Activated CD4-positive, alpha-beta T cell treated with anti-CD3 and anti-CD28 coated beads, Interleukin-2, Interleukin-6, amounts not matched to agents 100 ng/mL and 50 ng/mL, durations not matched to agents 16 hours and 8 hours (primary cell): Measurements from ENCODE around the gene HAX1.
A peak's percentile ranks its signal among the peaks of the same experiment; 100 is the strongest.
"Not testable (repeated sequence)": the region's sequence is repeated elsewhere in the genome, so short reads cannot be mapped to it uniquely, and the experiment has no call there.

Experiments
- DNase-seq: peaks from one replicate; pipeline ENCODE4 v3.0.0-alpha.2; 2020

Gene HAX1

DNA sequence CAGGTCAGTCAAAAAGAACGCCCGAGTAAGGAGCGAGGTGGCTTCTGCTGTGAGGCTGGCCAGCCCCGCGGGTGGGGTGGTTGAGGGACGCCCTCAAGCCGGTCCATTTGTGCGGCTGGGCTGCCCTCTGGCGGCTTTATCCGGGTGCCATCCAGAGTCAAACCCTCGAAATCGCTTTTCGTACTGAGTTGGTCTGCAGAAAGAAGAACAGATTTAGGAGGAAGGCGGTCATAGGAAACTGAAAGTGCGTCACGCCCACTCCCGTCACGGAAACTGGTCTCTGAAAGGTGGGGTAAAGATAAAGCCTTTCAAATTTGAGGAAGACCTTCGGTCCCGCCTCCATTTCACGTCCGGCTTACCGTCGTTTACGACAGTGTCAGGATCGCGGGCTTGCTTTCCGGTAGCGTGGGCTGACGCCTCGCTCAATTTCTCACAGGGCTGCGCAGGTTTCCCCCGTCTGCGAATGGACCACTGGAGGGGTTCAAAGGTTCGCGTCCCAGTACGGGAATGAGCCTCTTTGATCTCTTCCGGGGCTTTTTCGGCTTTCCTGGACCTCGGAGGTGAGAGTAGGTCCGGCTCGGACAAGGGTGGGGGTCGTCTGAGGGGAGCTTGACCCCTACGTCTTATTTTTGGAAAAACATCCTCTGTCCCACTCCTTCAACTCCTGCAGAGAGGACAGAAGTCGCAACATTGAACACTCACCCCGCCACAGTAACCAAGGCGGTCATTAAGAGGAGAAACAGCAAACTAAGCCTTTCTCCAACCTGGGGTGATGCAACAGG is at the start of gene HAX1:
TSS of gene HAX1 (plus strand) at position 413 of the 782 bp plus-strand sequence. CDS start at position 508, 95 bp downstream.
- DNase-seq, result peak; percentile 97

DNA sequence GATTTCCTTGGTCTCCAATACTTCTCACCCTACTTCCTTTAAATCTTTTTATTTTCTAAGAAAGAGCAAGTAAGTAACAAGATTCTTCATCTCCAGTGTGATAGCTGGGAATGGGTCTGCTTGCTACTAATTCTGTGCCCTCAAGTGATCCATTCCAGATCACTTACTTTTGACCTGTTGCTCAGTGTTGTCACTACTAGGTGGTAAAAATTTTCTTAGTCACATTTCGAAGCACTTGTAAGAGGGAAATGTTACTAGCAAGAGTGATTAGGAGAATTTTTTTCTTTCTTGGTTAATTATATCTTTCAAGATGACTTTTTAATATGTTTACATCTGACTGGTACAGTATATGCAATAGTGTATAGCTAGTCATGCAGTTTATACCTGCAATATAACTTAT is 49.5 kb upstream of the HAX1 start:
- DNase-seq, result no peak

- DNase-seq, result no peak
Measured at GRCh38 chr1:154223621-154224020, 48.8 kb upstream of the HAX1 start.

GRCh38 chr1:154225370-154225769 is 47.1 kb upstream of the HAX1 start:
- DNase-seq, result no peak

- DNase-seq, result not testable (repeated sequence)
Measured at GRCh38 chr1:154231112-154231511, 41.3 kb upstream of the HAX1 start.

DNA sequence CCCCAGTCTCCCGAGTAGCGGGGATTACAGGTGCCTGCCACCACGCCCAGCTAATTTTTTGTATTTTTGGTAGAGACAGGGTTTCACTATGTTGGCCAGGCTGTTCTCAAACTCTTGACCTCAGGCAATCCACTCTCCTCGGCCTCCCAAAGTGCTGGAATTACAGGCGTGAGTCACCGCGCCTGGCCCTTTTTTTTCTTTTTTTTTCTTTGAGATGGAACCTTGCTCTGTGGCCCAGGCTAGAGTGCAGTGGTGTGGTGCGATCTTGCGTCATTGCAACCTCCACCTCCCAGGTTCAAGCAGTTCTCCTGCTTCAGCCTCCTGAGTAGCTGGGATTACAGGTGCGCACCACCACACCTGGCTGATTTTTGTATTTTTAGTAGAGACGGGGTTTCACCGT is 39.3 kb upstream of the HAX1 start:
- not testable (repeated sequence) for DNase-seq

GRCh38 chr1:154236855-154237254 is 35.6 kb upstream of the HAX1 start:
- no peak for DNase-seq

DNA sequence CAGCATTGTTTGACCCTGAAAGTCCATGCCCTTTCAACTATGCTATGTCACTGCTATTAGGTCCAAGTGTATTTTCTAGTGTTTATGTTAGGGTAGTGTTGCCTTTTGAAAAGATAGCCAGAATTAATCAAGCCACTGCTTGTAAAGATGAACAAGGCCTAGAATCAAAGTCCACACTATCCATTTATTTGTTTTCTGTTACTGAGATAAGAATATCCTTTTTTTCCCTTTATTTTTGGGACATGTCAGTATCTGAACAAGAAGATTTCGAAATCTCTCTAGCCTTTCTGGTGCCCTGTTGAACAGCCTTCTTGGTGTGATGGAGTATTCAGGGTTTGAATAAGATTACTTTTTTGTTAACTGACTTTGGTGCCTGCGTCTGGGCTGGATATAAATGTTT is 35.0 kb upstream of the HAX1 start:
- DNase-seq, result no peak

DNA sequence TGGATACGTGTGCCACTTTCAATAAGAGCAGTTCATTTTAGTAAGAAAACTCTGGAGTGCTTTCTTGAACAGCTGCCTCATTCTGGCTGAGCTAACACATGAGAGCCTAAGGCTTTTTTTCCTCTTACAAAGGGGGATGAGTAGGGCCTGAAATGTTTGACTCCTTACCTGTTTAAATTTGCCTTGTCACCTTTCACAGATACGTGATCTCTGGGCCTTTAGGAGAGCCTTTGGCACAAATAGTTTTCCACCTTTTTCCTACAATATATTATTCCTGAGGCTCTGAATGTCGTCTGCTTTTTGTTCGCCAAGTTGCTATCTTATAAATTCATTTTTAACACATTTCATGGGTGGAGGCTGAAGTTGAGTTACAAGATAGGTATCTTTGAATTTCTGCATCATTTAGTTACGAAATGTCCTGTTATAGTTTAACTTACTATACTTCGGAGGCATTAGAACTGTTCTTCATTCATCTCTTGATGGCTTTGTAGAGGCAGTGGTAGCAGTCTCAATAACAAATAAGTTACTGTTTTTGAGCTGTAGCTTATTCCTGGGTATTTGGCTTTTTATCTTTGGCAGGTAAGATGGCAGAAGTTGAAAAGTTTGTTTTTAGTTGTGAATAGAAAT is 34.4 kb upstream of the HAX1 start:
- no peak for DNase-seq

- no peak for DNase-seq
Measured at GRCh38 chr1:154239491-154239890, 32.9 kb upstream of the HAX1 start.

DNA sequence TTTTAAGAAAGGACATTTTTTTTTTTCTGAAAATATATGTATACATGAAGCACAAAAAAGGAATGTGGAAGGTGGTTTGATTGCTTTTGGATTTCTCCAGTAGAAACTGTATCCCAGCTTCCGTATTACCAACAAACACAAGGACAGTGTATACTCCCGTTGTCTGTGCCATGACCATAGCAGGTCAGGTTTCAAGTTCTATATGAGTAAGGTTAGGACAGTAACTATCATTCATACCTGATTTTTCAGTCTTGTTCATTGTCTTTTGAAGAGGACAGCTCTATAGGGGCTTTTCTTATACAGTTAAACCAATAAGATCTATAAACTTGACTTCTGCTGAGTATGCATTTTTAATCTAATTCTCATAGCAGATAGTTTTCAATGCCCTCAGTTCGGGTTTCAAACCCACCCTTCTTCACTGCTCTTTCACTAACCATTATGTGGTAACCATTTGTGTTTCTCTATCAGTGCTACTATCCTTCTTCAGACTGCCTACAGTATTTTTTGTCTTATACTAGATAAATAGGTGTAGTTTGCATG is 32.1 kb upstream of the HAX1 start:
- no peak for DNase-seq

DNA sequence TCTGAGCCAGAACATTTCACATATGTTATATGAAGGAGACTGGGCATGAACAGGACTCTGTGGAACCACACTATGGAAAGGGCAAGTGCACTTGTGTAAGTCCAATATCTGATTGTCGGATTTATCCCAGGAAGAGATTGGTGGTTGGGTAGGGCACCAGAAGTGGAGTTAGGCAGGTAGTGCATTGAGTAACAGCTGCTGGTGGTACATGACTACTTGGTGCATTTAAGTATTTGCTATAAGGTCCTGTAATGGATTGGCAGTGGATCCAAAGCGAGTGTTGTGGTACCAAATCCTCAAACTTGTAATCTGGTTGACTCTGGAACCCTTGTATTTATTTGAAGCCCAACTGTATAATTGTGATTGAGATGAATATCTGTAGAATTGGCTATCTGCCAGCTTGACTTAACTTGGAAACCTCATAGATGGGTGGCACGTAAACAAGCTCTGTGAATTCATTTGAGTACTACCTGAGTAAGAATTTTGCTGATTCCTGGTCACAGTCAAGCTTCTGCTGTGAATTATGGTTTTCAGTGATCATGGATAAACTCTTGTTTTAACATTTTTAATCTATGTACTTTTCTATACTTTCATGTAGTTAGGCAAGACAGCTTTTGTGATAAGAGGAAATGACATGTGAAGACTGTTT is 30.6 kb upstream of the HAX1 start:
- DNase-seq, result no peak

DNA sequence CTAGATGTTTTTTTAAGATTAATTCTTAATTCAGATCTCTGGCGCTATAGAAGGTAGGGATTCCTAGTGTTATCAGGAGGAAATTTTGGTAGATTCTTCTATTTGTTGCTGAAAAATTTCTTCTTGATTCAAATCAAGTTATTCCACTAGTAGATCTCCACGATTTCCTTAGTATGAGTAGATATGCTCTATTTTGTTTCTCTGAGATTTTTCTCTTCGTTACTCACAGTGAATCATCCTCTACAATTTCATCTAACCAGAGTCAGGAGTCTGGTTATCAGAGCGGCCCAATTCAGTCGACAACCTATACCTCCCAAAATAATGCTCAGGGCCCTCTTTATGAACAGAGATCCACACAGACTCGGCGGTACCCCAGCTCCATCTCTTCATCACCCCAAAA is 18.8 kb upstream of the HAX1 start:
- DNase-seq, result no peak

DNA sequence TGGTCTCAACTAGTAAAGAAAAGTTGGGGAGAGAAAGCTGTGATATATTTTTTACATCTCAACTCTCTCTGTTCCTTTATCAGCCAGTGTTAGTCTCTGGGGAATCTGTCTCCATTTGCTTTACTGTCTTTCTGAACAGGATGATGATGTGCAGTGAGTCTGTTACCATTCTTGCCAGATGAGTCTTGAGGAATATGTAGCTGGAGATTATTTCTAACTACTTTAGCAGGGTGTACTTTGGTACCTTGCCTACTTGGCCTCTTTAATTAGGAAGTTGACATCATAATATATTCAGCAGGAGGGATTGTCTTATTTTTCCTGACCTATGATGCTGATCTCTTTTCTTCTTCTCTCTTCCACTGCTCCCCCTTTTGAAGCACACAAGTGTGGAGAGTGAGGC is 15.7 kb upstream of the HAX1 start:
- no peak for DNase-seq

DNA sequence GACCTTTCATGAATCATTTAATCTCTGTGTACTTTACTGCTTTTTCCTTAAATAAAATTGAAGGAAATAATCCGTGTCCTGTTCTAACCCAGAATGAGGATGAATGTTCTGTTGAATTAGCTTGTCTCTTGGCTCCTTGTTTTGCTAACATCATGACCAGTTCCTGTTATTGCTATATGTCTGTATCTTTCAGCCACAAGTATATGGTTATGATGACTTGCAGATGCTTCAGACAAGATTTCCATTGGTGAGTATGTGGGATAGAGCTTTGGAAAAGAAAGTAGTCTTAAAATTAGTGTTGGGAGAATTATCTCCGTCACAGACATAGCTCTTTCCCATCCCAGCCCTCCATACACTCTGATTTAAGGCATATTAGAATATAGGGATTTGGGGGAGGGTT is 13.6 kb upstream of the HAX1 start:
- no peak for DNase-seq

GRCh38 chr1:154260127-154260526 is 12.3 kb upstream of the HAX1 start:
- no peak for DNase-seq

DNA sequence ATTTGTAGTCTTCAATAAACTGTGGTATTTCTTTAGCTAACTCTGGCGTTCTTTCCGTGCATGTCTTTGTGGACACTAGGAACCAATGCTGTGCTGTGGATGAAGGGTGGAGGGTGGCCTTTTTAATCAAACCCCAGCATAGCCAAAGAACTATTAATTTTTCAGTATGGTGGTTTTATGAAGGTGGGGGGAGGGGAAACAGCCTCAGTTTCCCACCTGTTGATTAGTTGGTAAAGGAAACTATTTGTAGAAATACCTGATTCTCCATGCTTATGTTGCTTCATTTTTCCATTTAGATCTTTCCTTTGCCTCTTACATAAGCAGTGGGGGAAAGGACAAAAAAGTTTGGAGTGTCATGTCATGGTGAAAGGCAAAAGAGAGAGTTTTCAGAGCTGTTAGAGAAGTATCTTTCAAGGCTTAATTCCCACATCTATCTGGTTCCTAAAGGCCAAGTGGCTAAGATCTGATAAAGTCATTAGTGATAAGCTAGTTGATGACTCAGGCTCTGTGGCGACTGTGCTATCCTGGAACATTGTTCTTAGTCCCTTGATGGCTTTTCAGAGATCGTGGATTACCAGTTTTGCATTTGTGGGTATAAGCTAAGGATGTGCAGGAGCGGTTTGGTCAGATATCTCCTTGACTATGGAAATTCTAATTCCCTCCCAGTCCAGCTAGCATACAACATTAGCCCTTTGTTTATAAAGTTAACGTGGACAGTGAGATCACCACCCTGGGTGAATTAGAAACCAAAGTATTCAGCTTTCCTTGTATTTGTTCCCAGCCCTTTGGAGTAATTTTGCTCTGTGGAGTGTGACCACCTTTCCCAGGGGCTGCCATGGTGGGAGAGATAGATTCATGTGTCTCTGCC is 8.7 kb upstream of the HAX1 start:
- DNase-seq, result no peak

DNA sequence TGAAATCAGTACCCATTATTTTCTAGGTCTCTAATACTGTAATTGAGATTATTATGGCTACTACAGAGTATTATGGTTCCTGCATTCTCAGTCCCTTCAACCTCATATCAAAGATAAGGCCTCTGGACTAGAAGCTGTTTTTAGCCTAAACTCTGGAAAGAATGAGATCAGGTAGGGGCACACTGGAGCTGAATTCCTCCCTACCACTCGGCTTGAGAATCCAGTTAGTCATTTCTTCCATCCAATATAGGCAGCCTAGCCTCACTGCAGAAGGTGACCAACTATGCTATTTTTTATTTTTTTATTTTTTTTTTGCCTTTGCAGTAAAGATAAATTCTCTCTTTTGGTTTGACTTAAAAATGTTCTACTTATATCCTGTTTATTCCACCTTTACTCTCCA is 8.0 kb upstream of the HAX1 start:
- DNase-seq, result no peak

DNA sequence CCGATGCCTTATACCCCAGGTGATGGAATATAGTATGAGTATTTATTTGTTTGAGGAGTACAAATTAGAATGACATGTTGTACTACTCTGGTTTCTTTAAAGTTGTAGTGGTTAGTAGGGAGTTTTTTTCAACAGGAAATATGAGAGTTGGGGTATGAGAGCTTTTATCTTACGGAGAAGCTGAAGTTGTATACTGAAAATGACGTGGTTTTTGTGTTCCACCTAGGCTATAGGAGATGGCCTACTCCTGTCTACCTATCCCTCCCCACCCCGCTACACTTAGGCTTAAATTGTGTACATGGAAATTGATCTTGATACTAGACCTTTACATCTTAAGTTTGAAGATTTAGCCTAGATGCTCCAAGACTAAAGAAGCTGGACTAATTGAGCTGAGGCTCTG is 6.8 kb upstream of the HAX1 start:
- DNase-seq, result peak; percentile 23

- peak; percentile 18 for DNase-seq
Measured at GRCh38 chr1:154270833-154271232, 1.6 kb upstream of the HAX1 start.

GRCh38 chr1:154272999-154273563 is 652 bp downstream of the HAX1 start:
- DNase-seq, result no peak

DNA sequence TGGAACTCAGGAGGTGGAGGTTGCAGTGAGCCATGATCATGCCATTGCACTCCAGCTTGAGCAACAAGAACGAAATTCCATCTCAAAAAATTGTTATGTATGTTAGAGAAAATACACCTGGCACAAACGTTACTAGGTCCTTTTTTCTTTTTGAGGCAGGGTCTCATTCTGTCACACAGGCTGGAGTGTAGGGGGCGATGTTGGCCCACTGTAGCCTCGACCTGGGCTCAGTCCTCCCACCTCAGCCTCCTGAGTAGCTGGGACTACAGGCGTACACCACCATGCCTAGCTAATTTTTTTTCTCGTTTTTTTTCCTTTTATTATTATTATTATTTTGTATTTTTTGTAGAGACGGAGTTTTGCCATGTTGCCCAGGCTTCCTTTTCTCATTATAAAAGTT is 4.4 kb downstream of the HAX1 start:
- peak; percentile 32 for DNase-seq

GRCh38 chr1:154287591-154287990 is 15.2 kb downstream of the HAX1 start:
- not testable (repeated sequence) for DNase-seq
